Breast epithelium (tissue), 4 donors: ENCODE data around the gene GPX3. TPM values are rescaled to one million over a fixed set of nuclear protein-coding genes. Genes with fewer than 3 reads are reported as not detected.
A peak's percentile ranks its signal among the peaks of the same experiment; 100 is the strongest.

Source experiments
- DNase-seq, 2 donors: peaks; one replicate each; pipeline ENCODE4 v3.0.0-alpha.2; 2019; ENCODE audit warnings: low spot score in 2 of 2
- H3K27ac ChIP-seq, 2 donors: fragments of 200-600 bp; sonication (generic) in 1 of 2; one replicate each; pipeline ENCODE4 v1.5.1; 2016 to 2019; ENCODE audit warnings: mild to moderate bottlenecking in 1 of 2
- H3K27me3 ChIP-seq, 2 donors: fragments of 200-600 bp; sonication (generic) in 1 of 2; one replicate each; pipeline versions ENCODE4 v1.5.1 to v1.6.0; 2017 to 2019; ENCODE audit warnings: control low read depth in 1 of 2, mild to moderate bottlenecking in 1 of 2
- H3K36me3 ChIP-seq: fragments of 200-600 bp; one replicate; pipeline ENCODE4 v1.5.1; 2019
- H3K4me1 ChIP-seq, 2 donors: fragments of 200-600 bp; sonication (generic); one replicate each; pipeline ENCODE4 v1.5.1; 2016 to 2019; ENCODE audit warnings: control low read depth in 1 of 2
- H3K4me3 ChIP-seq, 3 donors: fragments of 200-600 bp; sonication (generic); 1 replicate in 2 of 3; 2 replicates in 1 of 3; pipeline ENCODE4 v1.5.1; 2016 to 2019; ENCODE audit warnings: mild to moderate bottlenecking in 3 of 3, moderate library complexity in 2 of 3
- H3K9me3 ChIP-seq, 2 donors: fragments of 200-600 bp; sonication (generic) in 1 of 2; one replicate each; pipeline ENCODE4 v1.5.1; 2016 to 2019; ENCODE audit warnings: control low read depth in 1 of 2
- CTCF ChIP-seq, 3 donors: fragments of 450-650 bp; IDR thresholded peaks; one replicate each; pipeline ENCODE4 v1.5.1; 2016 to 2017; ENCODE audit warnings: antibody characterized with exemption in 3 of 3, mild to moderate bottlenecking in 3 of 3, moderate library complexity in 3 of 3
- POLR2A ChIP-seq: fragments of 450-650 bp; IDR thresholded peaks from one replicate; pipeline ENCODE4 v1.6.1; 2016; ENCODE audit warnings: antibody characterized with exemption, mild to moderate bottlenecking, moderate library complexity
- POLR2AphosphoS5 ChIP-seq, 3 donors: sonication (generic); formaldehyde crosslinking; IDR thresholded peaks; one replicate each; pipeline ENCODE4 v1.6.1; 2017; ENCODE audit warnings: antibody characterized with exemption in 3 of 3
- intact Hi-C: fragments of 100-400 bp; cut with DNase I; formaldehyde crosslinking; loops from one replicate; pipeline ENCODE4 v1.15.1; 2023; ENCODE audit warnings: low total_unique reads
- total RNA-seq, 3 donors: library from RNA; depleted of rRNA; stranded (reverse); fragments of >200 nt; gene quantifications; one replicate each; pipeline ENCODE4 v1.1.0, GENCODE V29; 2016

GPX3 gene
- total RNA-seq, 3 donors from 2014 or later, result 1,215 to 5,290 (median 2,830) TPM

GRCh38 chr5:151077967-151078366, 57.6 kb downstream of the GPX3 start:
- no peaks in the 10 kb centered on the region for H3K9me3 ChIP-seq
- peak overlapping the region in 1 of 2 donors; percentile 5 for H3K27ac ChIP-seq
- peaks cover 0 to 23% of the 10 kb centered on the region in 2 donors for H3K4me1 ChIP-seq
- H3K4me3 ChIP-seq, result no peak overlapping the region
- no peaks in the 10 kb centered on the region for H3K27me3 ChIP-seq
- DNase-seq, result no peak
- TF ChIP-seq CTCF (IDR thresholded peaks at IDR 0.05) (no peak), POLR2A (no peak), POLR2AphosphoS5 (IDR thresholded peaks at IDR 0.05) (no peak)
- intact Hi-C loops, result no loop called here
- no peaks in the 10 kb centered on the region for H3K36me3 ChIP-seq

Other genes with a start within 250 kb of the GPX3 start
- gene SMIM3, start 241.8 kb upstream of the GPX3 start, total RNA-seq, result 100 to 1,000 TPM in 1 of 3 donors, 10 to 100 TPM in 2; 47.9 to 191 (median 81.0) TPM
- under 1 TPM; 0.66 to 0.80 (median 0.73) TPM for gene IRGM, start 174.1 kb upstream of the GPX3 start, total RNA-seq
- 1 to 10 TPM; 4.6 to 8.8 (median 8.2) TPM for gene ZNF300, start 115.6 kb upstream of the GPX3 start, total RNA-seq
- gene TNIP1, start 60.4 kb downstream of the GPX3 start, total RNA-seq, result 100 to 1,000 TPM in 1 of 3 donors, 10 to 100 TPM in 2; 65.3 to 221 (median 91.8) TPM
- gene ANXA6, start 137.2 kb downstream of the GPX3 start, total RNA-seq, result 100 to 1,000 TPM; 206 to 320 (median 276) TPM
- 100 to 1,000 TPM in 1 of 3 donors, 10 to 100 TPM in 2; 47.4 to 201 (median 97.0) TPM for gene CCDC69, start 203.5 kb downstream of the GPX3 start, total RNA-seq
- 10 to 100 TPM; 35.1 to 58.0 (median 43.8) TPM for gene GM2A, start 232.6 kb downstream of the GPX3 start, total RNA-seq